Naive B cell (primary cell): Measurements from ENCODE around the gene ATP10B. TPM values are rescaled to one million over a fixed set of nuclear protein-coding genes. Genes with fewer than 3 reads are reported as not detected.
"Not testable (repeated sequence)": the region's sequence is repeated elsewhere in the genome, so short reads cannot be mapped to it uniquely, and the experiment has no call there.

Experiments
- ATAC-seq, 2 donors: fragments of 150-1000 bp; cut with Tn5 transposase; 2 replicates each; pipeline ENCODE4 v1.10.0; 2021; ENCODE audit warnings: low read depth in 2 of 2, mild to moderate bottlenecking in 2 of 2, moderate library complexity in 2 of 2
- DNase-seq: peaks from one replicate; pipeline ENCODE4 v3.0.0; 2022
- H3K27ac Mint-ChIP-seq, 6 donors: one replicate each; pipeline ENCODE4 v1.8.0; 2020 to 2022; ENCODE audit warnings: mild to moderate bottlenecking in 6 of 6, mixed read lengths in 6 of 6, moderate library complexity in 5 of 6, inconsistent platforms in 2 of 6
- H3K27me3 Mint-ChIP-seq, 3 donors: one replicate each; pipeline ENCODE4 v1.8.0; 2021 to 2022; ENCODE audit warnings: mixed read lengths in 3 of 3, mild to moderate bottlenecking in 1 of 3
- H3K36me3 Mint-ChIP-seq, 2 donors: one replicate each; pipeline ENCODE4 v1.8.0; 2020 to 2022; ENCODE audit warnings: mixed read lengths in 2 of 2, inconsistent platforms in 1 of 2, mild to moderate bottlenecking in 1 of 2
- H3K4me1 Mint-ChIP-seq, 3 donors: one replicate each; pipeline ENCODE4 v1.8.0; 2020 to 2022; ENCODE audit warnings: mixed read lengths in 3 of 3, inconsistent platforms in 1 of 3, mild to moderate bottlenecking in 1 of 3, moderate library complexity in 1 of 3
- H3K4me3 Mint-ChIP-seq, 8 donors: one replicate each; pipeline ENCODE4 v1.8.0; 2020 to 2022; ENCODE audit warnings: mild to moderate bottlenecking in 8 of 8, mixed read lengths in 8 of 8, moderate library complexity in 8 of 8, inconsistent platforms in 2 of 8
- H3K9me3 Mint-ChIP-seq, 7 donors: one replicate each; pipeline ENCODE4 v1.8.0; 2020 to 2022; ENCODE audit warnings: mixed read lengths in 7 of 7, mild to moderate bottlenecking in 5 of 7, inconsistent platforms in 2 of 7, moderate library complexity in 1 of 7
- polyA plus RNA-seq, 6 donors: library from polyadenylated mRNA; unstranded; fragments of 300-500 nt; fragmentation: Illumina TruSeq; gene quantifications; one replicate each; pipeline ENCODE4 v1.2.3, GENCODE V29; 2021; ENCODE audit warnings: low read depth in 6 of 6

Gene ATP10B
- polyA plus RNA-seq, 6 donors from 2014 or later: not detected

DNA sequence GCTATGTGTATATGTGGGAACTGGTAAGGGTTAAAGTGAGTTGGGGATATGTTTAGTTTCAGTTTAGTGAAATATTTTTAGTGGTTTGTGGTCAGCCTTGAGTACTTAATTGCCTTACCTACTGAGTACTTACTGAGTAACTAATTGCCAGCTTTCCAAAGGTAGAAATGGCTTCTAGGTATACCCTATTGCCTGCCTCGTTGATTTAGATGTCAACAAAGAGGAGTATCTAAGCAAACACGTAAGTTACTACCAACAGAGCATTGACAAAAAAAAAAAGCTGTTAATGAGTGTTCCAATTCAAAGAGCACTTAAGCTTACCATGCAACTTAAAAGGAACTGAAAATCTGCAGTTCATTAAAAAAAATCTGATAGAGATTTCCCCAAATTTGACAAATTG, 8.8 kb downstream of the ATP10B start:
- peak; percentile 49 for DNase-seq
- Mint-ChIP-seq H3K4me1 (peaks cover 8 to 11% (median 8%) of the 10 kb centered on the region in 3 donors), H3K9me3 (no peaks in the 10 kb centered on the region), H3K36me3 (no peaks in the 10 kb centered on the region), H3K27me3 (peaks cover 0 to 3% (median 0%) of the 10 kb centered on the region in 3 donors), H3K27ac (peak overlapping the region in 5 of 6 donors; percentile 6 to 87 (median 57)), H3K4me3 (peak overlapping the region; percentile 15 to 70 (median 54))
- peak; percentile 93 to 94 for ATAC-seq

DNA sequence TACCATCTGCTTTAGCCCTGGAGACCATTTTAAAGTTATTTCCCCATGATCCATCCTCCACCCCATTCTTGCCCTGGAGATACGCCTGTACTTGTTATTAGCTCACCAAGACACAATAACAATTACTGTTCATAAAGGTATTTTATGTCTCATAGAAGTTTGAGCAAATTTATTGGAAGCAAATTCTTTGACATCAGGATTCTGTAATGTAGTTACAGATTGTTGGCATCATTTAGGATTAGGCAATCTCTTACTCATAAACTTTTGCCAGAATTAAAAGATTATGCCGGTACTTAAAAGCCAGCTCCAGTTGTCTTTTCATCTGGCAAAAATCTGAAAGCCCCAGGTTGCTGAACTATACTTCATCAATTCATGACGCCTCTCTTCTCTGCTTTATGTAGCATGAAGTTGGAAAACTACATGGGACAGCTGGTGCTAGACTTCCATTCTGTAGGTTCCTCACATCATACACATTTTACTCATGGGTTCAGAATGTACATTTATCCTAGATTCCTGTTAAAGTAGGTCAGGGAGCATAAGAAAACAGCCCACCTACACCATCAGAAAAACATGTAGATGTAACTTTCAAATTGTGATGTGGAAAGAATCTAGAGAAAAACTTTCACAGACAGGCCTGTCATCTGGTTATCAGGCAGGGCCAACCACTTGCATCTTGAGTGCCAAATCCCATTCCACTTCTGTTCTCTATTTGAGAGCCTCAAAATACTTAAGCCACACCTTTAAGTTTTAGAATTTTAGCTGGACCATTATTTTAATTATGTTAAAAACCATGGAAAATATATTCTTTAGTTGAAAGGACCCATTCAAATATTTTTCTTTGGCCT, 14.0 kb downstream of the ATP10B start:
- Mint-ChIP-seq H3K27ac (peak overlapping the region in 1 of 6 donors; percentile 4), H3K27me3 (peaks cover 0 to 10% (median 7%) of the 10 kb centered on the region in 3 donors), H3K4me1 (peaks cover 2 to 12% (median 9%) of the 10 kb centered on the region in 3 donors), H3K9me3 (peaks cover 2 to 14% (median 6%) of the 10 kb centered on the region in 7 donors), H3K36me3 (peaks cover 0 to 7% of the 10 kb centered on the region in 2 donors), H3K4me3 (no peak overlapping the region)
- ATAC-seq (no peak), DNase-seq (no peak)

GRCh38 chr5:160837211-160837610, 14.8 kb downstream of the ATP10B start:
- no peak for DNase-seq
- ATAC-seq: no peak
- peaks cover 0 to 8% (median 7%) of the 10 kb centered on the region in 3 donors for H3K4me1 Mint-ChIP-seq
- no peak overlapping the region for H3K4me3 Mint-ChIP-seq
- H3K27me3 Mint-ChIP-seq: peaks cover 0 to 16% (median 13%) of the 10 kb centered on the region in 3 donors
- H3K27ac Mint-ChIP-seq: no peak overlapping the region
- H3K36me3 Mint-ChIP-seq: peaks cover 0 to 12% of the 10 kb centered on the region in 2 donors
- H3K9me3 Mint-ChIP-seq: peaks cover 7 to 21% (median 12%) of the 10 kb centered on the region in 7 donors

DNA sequence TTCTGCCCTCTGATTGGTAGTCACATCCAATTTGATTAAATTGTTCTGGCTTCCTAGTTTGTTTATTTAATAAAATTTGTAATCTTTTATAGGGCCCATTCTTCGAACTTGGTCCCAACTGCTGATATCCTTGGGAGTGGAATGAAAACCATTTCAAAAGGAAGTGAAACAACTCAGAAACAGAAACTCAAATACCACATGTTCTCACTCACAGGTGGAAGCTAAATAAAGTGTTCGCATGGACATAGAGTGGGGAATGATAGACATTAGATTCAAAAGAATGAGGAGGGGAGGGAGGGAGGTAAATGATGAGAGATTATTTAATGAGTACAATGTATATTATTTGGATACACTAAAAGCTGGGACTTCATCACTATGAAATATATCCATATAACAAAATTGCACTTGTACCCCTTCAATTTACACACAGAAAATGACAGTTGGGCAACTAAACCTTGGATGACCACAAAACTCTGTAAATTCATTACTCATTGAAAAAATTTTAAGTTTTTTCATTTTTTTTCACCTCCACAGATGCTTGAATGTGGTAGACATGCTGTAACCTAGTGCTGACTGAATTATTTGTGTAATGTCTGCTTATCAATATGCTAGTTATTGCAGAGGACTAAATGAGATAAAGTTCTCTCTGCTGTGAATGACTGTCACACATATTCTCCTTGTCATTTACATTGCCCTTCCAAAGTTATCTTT, 16.0 kb downstream of the ATP10B start:
- Mint-ChIP-seq H3K4me1 (peaks cover 0 to 8% (median 7%) of the 10 kb centered on the region in 3 donors), H3K27ac (peak overlapping the region in 1 of 6 donors; percentile 78), H3K4me3 (no peak overlapping the region), H3K36me3 (peaks cover 0 to 12% of the 10 kb centered on the region in 2 donors), H3K9me3 (peaks cover 7 to 21% (median 12%) of the 10 kb centered on the region in 7 donors), H3K27me3 (peaks cover 0 to 16% (median 13%) of the 10 kb centered on the region in 3 donors)
- no peak for DNase-seq
- no peak for ATAC-seq

GRCh38 chr5:160835376-160835775, 16.6 kb downstream of the ATP10B start:
- ATAC-seq: no peak
- Mint-ChIP-seq H3K36me3 (peaks cover 0 to 12% of the 10 kb centered on the region in 2 donors), H3K27me3 (peaks cover 0 to 16% (median 13%) of the 10 kb centered on the region in 3 donors), H3K4me1 (peaks cover 0 to 8% (median 7%) of the 10 kb centered on the region in 3 donors), H3K4me3 (no peak overlapping the region), H3K27ac (no peak overlapping the region), H3K9me3 (peaks cover 7 to 21% (median 12%) of the 10 kb centered on the region in 7 donors)
- no peak for DNase-seq

GRCh38 chr5:160833806-160834205, 18.2 kb downstream of the ATP10B start:
- H3K27ac Mint-ChIP-seq: no peak overlapping the region
- ATAC-seq: no peak
- H3K36me3 Mint-ChIP-seq: peaks cover 0 to 12% of the 10 kb centered on the region in 2 donors
- H3K27me3 Mint-ChIP-seq: peaks cover 7 to 16% (median 13%) of the 10 kb centered on the region in 3 donors
- H3K4me1 Mint-ChIP-seq: peaks cover 0 to 8% (median 7%) of the 10 kb centered on the region in 3 donors
- H3K9me3 Mint-ChIP-seq: peaks cover 7 to 21% (median 13%) of the 10 kb centered on the region in 7 donors
- no peak for DNase-seq
- no peak overlapping the region for H3K4me3 Mint-ChIP-seq

- DNase-seq (no peak), ATAC-seq (no peak)
- H3K36me3 Mint-ChIP-seq: peaks cover 0 to 17% of the 10 kb centered on the region in 2 donors
- H3K9me3 Mint-ChIP-seq: peaks cover 11 to 28% (median 17%) of the 10 kb centered on the region in 7 donors
- H3K27me3 Mint-ChIP-seq: peaks cover 7 to 13% (median 11%) of the 10 kb centered on the region in 3 donors
- H3K4me3 Mint-ChIP-seq: no peak overlapping the region
- peaks cover 0 to 8% (median 5%) of the 10 kb centered on the region in 3 donors for H3K4me1 Mint-ChIP-seq
- no peak overlapping the region for H3K27ac Mint-ChIP-seq
Observed at GRCh38 chr5:160831801-160832200, 20.2 kb downstream of the ATP10B start.

GRCh38 chr5:160824301-160825001, 27.6 kb downstream of the ATP10B start:
- no peak for DNase-seq
- Mint-ChIP-seq H3K9me3 (peaks cover 10 to 45% (median 28%) of the 10 kb centered on the region in 7 donors), H3K27me3 (peaks cover 0 to 6% (median 0%) of the 10 kb centered on the region in 3 donors), H3K27ac (no peak overlapping the region), H3K36me3 (peaks cover 0 to 7% of the 10 kb centered on the region in 2 donors), H3K4me3 (no peak overlapping the region), H3K4me1 (no peaks in the 10 kb centered on the region)
- no peak for ATAC-seq

- H3K9me3 Mint-ChIP-seq: peaks cover 4 to 21% (median 14%) of the 10 kb centered on the region in 7 donors
Observed at GRCh38 chr5:160812996-160813395, 39.0 kb downstream of the ATP10B start.

GRCh38 chr5:160805376-160805775, 46.6 kb downstream of the ATP10B start:
- ATAC-seq (no peak), DNase-seq (no peak)
- Mint-ChIP-seq H3K27ac (no peak overlapping the region), H3K9me3 (peaks cover 0 to 2% (median 0%) of the 10 kb centered on the region in 7 donors), H3K27me3 (peaks cover 0 to 4% (median 0%) of the 10 kb centered on the region in 3 donors), H3K36me3 (no peaks in the 10 kb centered on the region), H3K4me3 (no peak overlapping the region), H3K4me1 (no peaks in the 10 kb centered on the region)

More at GRCh38 chr5:160812996-160813395, 39.0 kb downstream of the ATP10B start:
- DNase-seq, H3K4me1 Mint-ChIP-seq, ATAC-seq, H3K27ac Mint-ChIP-seq, H3K4me3 Mint-ChIP-seq, H3K36me3 Mint-ChIP-seq: not testable (repeated sequence)
- peaks cover 5 to 25% (median 19%) of the 10 kb centered on the region in 3 donors for H3K27me3 Mint-ChIP-seq

GRCh38 chr5:160802592-160802991, 49.4 kb downstream of the ATP10B start:
- Mint-ChIP-seq H3K4me3 (no peak overlapping the region), H3K27ac (no peak overlapping the region), H3K36me3 (no peaks in the 10 kb centered on the region), H3K4me1 (peaks cover 7 to 9% (median 9%) of the 10 kb centered on the region in 3 donors), H3K27me3 (peaks cover 0 to under 1% (median 0%) of the 10 kb centered on the region in 3 donors), H3K9me3 (no peaks in the 10 kb centered on the region)
- ATAC-seq (no peak), DNase-seq (no peak)

DNA sequence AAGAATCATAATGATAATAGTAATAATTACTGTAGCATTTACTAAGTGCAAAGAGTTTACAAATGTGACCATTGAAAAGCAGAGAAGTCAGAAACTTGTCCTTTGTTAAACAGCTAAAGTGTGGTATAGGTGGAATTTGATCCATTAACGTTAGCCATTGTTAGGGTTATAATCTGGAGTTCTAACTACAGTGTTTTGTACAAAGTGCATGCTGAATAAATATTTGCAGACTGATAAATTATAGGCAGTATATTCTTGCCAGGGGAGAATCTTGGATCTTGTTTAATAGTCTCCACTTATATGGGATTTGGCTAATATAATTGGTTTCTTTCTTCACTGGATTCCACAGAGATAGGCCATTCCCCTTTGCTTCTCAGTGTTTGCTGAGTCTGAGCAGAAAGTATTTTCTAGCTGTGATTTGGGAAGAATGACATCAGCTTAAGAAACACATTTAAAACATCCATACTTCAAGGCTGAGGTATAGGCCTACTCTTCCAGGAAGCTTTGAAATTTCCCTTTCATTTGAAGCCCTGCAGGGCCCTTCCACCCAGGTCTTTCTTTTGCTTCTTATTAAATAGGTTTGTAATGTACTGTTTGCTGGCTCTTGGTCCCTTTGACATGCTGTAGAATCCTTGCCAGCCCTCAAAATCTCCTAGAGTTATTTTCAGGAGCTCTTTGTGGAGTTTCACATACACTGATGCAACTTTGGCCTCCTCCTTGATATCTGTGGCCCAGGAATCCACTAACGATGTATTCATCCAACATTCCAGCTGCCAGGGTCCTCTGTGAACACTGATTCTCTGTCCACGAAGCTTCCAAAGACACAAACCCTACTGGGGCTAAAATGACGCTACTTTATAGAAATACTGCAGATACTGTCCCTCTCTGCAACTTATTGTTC, 51.4 kb downstream of the ATP10B start:
- Mint-ChIP-seq H3K27me3 (peaks cover 0 to 5% (median 0%) of the 10 kb centered on the region in 3 donors), H3K4me3 (no peak overlapping the region), H3K9me3 (no peaks in the 10 kb centered on the region), H3K4me1 (peaks cover 7 to 9% (median 9%) of the 10 kb centered on the region in 3 donors), H3K36me3 (no peaks in the 10 kb centered on the region), H3K27ac (no peak overlapping the region)
- ATAC-seq (no peak), DNase-seq (no peak)
